ENCODE results near the gene OR6S1.

DNA sequence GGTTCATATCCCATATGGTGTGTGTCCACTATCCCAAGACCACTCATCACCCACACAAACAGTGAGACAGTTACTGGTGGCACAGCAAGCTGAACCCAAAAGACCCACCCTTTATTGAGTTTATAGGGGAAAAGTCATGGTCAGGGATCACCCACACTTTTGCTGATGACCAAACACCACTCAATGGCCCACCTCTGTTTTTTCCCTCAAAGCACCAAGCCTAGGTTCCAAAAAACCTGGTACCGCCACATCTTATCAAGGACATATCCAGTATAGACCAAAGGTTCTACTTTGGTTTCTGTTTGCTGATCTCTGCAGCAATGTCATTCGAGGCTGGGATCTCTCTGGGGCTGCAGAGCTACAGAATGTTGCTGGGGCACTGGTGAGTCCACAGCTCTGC, 19.7 kb upstream of the OR6S1 start:
- TF ChIP-seq, protein P1, sequence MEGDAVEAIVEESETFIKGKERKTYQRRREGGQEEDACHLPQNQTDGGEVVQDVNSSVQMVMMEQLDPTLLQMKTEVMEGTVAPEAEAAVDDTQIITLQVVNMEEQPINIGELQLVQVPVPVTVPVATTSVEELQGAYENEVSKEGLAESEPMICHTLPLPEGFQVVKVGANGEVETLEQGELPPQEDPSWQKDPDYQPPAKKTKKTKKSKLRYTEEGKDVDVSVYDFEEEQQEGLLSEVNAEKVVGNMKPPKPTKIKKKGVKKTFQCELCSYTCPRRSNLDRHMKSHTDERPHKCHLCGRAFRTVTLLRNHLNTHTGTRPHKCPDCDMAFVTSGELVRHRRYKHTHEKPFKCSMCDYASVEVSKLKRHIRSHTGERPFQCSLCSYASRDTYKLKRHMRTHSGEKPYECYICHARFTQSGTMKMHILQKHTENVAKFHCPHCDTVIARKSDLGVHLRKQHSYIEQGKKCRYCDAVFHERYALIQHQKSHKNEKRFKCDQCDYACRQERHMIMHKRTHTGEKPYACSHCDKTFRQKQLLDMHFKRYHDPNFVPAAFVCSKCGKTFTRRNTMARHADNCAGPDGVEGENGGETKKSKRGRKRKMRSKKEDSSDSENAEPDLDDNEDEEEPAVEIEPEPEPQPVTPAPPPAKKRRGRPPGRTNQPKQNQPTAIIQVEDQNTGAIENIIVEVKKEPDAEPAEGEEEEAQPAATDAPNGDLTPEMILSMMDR (IDR thresholded peaks at IDR 0.05), result no peak
- no peak for TF ChIP-seq POLR2A (IDR thresholded peaks at IDR 0.05)
